ENCODE results near the gene RAB3C.

Gene RAB3C

DNA sequence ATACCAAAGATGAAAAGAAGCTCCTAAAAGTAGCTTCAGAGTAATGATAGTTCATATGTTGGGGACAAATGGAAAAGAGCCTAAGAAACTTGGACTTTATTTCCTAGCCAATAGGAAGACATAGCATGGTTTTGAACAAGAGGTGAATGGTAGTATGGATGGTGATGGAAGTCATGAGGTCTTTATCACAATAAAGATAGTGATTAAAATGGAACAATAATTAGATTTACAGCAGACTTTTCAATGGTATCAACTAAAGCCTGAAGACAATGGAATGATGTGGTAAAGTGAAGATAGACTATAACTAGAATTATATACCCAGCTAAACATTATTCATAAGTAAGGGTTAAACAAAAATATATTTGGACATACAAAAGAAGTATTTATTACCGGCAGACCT is 131.2 kb downstream of the RAB3C start:
- DNase-seq (ENCODE audit: low read depth), result no peak
- no peak overlapping the region for H3K4me3 ChIP-seq (ENCODE audit: low read length)
- TF ChIP-seq, protein P1, sequence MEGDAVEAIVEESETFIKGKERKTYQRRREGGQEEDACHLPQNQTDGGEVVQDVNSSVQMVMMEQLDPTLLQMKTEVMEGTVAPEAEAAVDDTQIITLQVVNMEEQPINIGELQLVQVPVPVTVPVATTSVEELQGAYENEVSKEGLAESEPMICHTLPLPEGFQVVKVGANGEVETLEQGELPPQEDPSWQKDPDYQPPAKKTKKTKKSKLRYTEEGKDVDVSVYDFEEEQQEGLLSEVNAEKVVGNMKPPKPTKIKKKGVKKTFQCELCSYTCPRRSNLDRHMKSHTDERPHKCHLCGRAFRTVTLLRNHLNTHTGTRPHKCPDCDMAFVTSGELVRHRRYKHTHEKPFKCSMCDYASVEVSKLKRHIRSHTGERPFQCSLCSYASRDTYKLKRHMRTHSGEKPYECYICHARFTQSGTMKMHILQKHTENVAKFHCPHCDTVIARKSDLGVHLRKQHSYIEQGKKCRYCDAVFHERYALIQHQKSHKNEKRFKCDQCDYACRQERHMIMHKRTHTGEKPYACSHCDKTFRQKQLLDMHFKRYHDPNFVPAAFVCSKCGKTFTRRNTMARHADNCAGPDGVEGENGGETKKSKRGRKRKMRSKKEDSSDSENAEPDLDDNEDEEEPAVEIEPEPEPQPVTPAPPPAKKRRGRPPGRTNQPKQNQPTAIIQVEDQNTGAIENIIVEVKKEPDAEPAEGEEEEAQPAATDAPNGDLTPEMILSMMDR (IDR thresholded peaks at IDR 0.05; ENCODE audit: insufficient read depth, low read depth, low read length, missing control alignments), result no peak

DNA sequence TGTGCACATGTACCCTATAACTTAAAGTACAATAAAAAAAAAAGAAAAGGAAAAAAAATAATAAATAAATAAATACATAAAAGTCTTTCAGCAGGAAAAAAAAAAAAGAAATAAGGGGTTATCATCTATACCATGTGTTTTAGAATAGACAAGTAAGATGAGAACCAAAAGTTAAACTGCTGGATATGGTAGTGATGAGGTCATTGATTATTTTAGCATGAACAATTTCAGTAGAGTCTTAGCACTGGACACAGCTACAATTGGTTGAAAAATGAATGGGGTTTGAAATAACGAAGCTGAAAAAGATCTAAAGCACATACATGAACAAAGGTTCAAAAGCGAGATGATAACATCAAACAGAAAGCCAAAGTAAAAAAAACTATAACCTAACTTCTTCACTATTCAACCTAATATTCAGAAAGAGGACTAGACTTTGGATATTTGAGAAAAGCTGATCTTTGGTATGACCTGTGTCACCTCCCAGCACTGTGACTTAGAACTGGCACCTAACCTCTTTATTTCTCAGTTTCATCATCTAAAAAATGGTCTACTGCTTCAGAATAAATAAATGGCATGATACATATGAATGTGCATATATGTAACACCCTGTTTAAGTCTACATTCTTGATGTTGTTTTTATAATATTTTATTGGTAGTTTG is 133.3 kb downstream of the RAB3C start:
- no peak for DNase-seq (ENCODE audit: low read depth)
- no peak overlapping the region for H3K4me3 ChIP-seq (ENCODE audit: low read length)
- TF ChIP-seq, protein P1 (IDR thresholded peaks at IDR 0.05; ENCODE audit: insufficient read depth, low read depth, low read length, missing control alignments), result no peak

DNA sequence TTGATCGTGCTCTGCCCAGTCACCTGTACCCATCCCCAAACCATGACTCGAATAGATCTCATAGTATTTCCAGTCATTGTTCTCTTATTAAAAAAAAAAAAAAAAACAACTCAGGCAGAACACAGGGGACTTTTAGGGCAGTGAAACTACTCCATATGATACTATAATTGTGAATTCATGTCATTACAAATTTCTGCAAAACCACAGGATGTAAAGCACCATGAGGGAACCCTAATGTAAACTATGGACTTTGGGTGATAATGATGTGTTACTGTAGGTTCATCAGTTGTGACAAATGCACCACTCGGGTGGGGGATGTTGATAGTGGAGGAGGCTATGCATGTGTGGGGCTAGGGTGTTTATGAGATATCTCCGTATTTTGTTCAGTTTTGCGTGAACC is 133.8 kb downstream of the RAB3C start:
- DNase-seq (ENCODE audit: low read depth), result no peak
- TF ChIP-seq, protein P1 (IDR thresholded peaks at IDR 0.05; ENCODE audit: insufficient read depth, low read depth, low read length, missing control alignments), result no peak
- no peak overlapping the region for H3K4me3 ChIP-seq (ENCODE audit: low read length)

DNA sequence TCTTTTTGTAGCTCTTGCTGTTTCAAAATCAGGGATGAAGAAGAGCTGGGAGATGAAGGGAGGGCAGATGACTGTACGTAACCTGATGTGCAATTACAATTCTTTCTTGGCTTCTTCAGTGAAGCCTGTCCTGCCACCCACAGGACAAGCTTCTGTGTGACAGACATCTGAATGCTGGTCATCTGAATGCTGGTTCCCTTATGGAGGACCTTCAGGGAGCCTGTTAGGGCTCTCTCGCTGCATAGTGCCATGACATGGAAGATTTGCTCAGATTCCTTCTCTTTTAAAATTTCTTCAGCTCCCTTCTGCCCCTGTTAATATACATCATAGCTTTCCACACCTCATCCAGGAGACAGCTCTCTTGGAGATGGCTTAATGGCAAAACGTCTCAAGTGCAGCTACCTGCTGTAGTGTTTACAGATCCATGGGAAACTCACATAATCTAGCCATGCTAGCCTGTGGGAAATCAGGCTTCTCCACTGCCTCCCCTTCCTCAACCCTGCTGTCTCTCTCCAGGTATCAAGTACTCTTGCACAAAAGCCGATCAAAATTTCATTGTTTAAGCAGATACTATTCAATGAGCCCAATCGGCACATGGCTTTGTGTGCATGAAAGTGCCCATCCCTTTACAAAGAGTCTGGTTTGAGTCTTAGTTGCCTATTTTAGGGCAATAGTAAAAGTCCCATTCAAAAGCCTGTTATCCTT is 134.6 kb downstream of the RAB3C start:
- TF ChIP-seq, protein P1 (IDR thresholded peaks at IDR 0.05; ENCODE audit: insufficient read depth, low read depth, low read length, missing control alignments), result no peak
- H3K4me3 ChIP-seq (ENCODE audit: low read length), result no peak overlapping the region
- DNase-seq (ENCODE audit: low read depth), result no peak

DNA sequence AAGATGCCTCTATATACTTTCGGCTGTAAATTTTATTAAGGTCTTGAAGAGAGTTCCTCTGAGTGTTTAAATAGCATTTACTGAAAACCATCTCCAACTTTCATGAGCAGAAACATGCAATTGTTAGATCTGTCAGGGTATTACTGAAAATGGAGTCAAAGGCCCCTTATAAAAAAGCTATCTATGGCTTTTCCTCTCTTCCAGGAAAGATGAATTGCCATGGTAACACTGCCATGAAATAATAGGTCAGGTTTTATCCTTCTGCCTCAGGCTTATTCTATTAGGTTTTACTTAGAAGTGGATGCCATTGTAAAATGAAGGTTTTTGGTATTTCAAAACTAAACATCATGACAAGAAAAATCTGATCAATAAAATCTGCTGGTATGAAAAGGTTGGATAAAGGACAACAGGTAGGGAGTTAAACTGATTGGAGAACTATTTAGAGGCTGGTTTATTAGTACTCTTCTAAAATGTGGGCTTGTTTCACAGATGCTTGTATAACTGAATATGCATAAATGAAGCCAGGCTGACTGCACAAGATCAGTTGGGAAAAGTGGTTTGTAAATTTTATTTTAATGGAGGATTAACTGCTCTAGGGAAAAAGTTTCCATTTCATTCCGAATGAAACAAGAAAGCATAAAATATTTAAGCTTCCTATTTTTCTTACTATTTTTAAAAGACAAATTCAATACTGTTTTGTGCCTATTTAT is 135.5 kb downstream of the RAB3C start:
- DNase-seq (ENCODE audit: low read depth), result no peak
- no peak overlapping the region for H3K4me3 ChIP-seq (ENCODE audit: low read length)
- TF ChIP-seq, protein P1 (IDR thresholded peaks at IDR 0.05; ENCODE audit: insufficient read depth, low read depth, low read length, missing control alignments), result no peak

DNA sequence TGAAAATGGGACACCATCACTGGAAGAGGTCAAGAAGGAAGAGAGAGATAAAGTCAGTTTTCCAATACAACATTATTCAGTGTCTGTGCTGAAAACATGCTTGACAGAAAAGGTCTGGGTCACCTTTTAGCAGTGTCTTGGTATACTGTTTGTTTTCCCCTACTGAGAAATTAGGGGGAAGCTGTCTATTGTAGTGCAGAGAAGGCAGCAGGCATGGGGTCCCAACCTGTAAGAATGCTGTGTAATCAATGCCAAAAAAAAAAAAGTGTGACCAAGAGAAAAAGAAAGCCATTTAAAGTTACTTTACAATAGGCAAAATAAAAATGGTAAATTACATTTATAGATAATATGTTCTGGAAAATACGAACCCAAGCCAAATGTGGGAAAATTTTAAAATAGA is 139.3 kb downstream of the RAB3C start:
- H3K4me3 ChIP-seq (ENCODE audit: low read length), result no peak overlapping the region
- DNase-seq (ENCODE audit: low read depth), result no peak
- TF ChIP-seq, protein P1 (IDR thresholded peaks at IDR 0.05; ENCODE audit: insufficient read depth, low read depth, low read length, missing control alignments), result no peak

Measured in epithelial cell of esophagus (primary cell).